Measurements from ENCODE around the gene ADGRG6.

The ADGRG6 gene

DNA sequence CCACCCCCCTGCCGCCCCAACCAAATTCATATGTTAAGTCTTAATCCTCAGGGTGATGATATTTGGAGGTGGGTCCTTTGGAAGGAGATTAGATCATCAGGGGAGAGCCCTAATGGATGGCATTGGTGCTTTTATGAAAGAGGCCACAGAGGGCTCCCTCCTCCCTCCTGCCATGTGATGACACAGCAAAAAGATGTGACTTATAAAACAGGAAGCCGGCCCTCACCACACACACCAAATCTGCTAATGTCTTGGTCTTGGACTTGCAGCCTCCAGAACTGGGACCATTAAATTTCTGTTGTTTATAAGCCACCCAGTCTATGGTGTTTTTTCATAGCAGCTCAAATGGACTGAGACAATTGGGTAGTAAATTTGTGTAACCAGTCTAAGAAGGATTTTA, 176.3 kb downstream of the ADGRG6 start:
- H3K4me3 ChIP-seq (ENCODE audit: low read depth, low read length), result no peak overlapping the region
- DNase-seq (ENCODE audit: low read depth, low spot score), result peak; percentile 32
- TF ChIP-seq, protein P1, sequence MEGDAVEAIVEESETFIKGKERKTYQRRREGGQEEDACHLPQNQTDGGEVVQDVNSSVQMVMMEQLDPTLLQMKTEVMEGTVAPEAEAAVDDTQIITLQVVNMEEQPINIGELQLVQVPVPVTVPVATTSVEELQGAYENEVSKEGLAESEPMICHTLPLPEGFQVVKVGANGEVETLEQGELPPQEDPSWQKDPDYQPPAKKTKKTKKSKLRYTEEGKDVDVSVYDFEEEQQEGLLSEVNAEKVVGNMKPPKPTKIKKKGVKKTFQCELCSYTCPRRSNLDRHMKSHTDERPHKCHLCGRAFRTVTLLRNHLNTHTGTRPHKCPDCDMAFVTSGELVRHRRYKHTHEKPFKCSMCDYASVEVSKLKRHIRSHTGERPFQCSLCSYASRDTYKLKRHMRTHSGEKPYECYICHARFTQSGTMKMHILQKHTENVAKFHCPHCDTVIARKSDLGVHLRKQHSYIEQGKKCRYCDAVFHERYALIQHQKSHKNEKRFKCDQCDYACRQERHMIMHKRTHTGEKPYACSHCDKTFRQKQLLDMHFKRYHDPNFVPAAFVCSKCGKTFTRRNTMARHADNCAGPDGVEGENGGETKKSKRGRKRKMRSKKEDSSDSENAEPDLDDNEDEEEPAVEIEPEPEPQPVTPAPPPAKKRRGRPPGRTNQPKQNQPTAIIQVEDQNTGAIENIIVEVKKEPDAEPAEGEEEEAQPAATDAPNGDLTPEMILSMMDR (IDR thresholded peaks at IDR 0.05; ENCODE audit: low read depth, low read length), result no peak
- in situ Hi-C loops (cut with HindIII; ENCODE audit: low sequenced_read_pairs), result no loop called here

DNA sequence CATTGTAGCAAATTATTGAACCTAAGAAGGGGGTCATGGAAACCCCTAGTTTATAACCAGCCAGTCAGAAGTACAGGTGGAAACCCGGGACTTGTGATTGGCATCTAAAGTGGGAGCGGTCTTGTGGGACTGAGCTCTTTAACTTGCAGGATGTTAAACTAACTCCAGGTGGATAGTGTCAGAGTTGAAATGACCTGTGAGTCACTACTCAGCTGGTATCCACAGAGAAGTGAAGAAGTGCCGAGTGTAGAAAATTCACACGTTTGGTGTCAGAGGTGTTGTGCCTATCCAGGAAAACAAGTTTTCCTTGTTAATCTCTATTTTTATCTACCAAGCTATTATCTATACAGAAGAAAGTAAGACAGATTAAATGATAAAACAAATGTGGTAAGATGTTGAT, 179.7 kb downstream of the ADGRG6 start:
- in situ Hi-C loops (cut with HindIII; ENCODE audit: low sequenced_read_pairs), result no loop called here
- TF ChIP-seq, protein P1 (IDR thresholded peaks at IDR 0.05; ENCODE audit: low read depth, low read length), result no peak
- no peak overlapping the region for H3K4me3 ChIP-seq (ENCODE audit: low read depth, low read length)
- DNase-seq (ENCODE audit: low read depth, low spot score), result no peak

DNA sequence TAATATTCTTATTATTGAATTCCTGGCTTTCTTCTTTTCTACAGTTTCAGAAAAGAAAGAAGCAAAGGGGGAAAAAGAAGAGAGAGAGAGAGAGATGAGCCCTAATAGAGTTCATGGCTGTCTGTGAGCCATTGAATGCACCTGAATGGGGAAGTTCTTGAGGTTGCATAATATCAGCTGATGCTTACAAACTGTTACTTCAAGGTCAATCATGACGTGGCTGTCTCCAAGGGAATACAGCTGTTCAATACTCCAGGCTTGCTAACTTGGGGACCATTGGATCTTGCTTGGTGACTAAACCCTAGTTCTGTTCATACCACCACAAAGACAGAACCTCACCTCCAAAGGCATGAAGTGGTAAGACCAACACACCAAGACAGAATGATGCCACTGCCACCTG, 180.4 kb downstream of the ADGRG6 start:
- in situ Hi-C loops (cut with HindIII; ENCODE audit: low sequenced_read_pairs), result no loop called here
- no peak overlapping the region for H3K4me3 ChIP-seq (ENCODE audit: low read depth, low read length)
- no peak for DNase-seq (ENCODE audit: low read depth, low spot score)
- TF ChIP-seq, protein P1 (IDR thresholded peaks at IDR 0.05; ENCODE audit: low read depth, low read length), result no peak

DNA sequence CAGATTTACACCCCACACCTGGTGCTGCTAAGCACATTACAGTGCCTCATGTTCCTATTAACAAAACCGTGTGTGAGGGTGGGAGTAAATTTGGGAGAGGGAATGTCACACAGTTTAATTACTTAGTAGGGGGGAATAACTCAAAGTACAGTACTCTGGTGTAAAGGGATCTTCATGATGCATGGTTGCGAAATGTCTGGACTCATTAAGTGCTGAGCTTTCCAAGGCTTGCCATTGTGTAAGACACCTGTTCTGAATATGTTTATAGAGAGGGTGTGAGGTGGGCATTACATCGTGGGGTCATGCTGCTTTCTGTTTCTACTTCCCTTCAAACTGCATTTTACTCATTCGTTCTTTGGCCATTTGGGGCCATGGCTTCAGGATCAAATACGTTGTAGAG, 181.2 kb downstream of the ADGRG6 start:
- DNase-seq (ENCODE audit: low read depth, low spot score), result no peak
- TF ChIP-seq, protein P1 (IDR thresholded peaks at IDR 0.05; ENCODE audit: low read depth, low read length), result no peak
- H3K4me3 ChIP-seq (ENCODE audit: low read depth, low read length), result no peak overlapping the region
- in situ Hi-C loops (cut with HindIII; ENCODE audit: low sequenced_read_pairs), result no loop called here

DNA sequence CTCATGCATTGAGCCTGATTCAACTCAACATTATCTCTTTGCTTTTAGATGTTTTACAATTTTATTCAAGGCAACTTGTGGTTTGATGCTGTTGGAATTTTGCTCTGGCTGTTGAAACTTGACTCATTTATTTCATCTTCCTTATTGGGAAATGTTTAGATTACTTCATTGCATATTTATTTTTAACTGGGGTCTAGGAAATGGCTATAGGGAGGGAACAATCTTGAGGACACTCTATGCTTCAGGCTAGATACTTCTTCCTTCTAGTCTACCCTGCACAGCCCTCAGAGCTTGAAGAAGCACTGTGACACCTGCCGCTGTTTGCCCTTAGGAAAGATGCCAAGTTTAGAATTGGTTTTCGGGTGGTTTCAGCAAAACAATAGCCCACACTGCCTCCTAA, 183.4 kb downstream of the ADGRG6 start:
- no peak overlapping the region for H3K4me3 ChIP-seq (ENCODE audit: low read depth, low read length)
- DNase-seq (ENCODE audit: low read depth, low spot score), result peak; percentile 6
- in situ Hi-C loops (cut with HindIII; ENCODE audit: low sequenced_read_pairs), result no loop called here
- TF ChIP-seq, protein P1 (IDR thresholded peaks at IDR 0.05; ENCODE audit: low read depth, low read length), result no peak

DNA sequence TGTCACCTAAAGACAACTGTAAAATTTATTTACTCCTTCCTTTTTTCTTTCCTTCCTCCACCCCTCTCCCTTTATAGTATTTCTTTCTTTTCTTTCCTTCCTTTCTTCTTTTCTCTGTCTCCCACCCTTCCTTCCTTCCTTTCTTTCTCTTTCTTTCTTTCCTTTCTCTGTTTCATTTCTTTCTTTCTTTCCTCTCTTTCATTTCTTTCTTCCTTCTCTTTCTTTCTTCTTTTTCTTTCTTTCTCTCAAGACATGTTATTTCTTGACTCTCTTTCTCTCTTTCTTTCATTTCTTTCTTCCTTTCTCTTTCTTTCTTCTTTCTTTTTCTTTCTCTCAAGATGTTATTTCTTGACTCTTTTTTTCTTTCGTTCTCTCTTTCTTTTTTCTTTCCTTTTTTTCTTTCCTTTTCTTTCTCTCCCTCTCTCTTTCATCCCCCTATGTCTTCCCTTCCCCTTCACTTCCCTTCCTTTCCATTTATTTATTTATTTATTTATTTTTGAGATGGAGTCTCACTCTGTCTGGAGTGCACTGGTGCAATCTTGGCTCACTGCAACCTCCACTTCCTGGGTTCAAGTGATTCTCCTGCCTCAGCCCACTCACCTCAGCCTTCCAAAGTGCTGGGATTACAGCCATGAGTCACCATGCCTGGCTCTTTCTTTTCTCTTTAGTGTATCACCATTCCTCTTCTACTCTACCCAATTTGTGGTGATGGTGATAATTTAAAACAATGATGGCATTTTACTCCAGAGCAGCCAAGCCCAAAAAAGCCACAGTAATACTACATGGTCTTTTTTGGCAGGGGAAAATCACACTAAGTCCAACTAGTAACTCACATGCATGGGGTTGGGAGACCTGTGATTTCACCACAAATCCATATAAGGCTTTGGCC, 188.2 kb downstream of the ADGRG6 start:
- in situ Hi-C loops (cut with HindIII; ENCODE audit: low sequenced_read_pairs), result no loop called here
- DNase-seq (ENCODE audit: low read depth, low spot score), result peak; percentile 47
- TF ChIP-seq, protein P1 (IDR thresholded peaks at IDR 0.05; ENCODE audit: low read depth, low read length), result no peak
- H3K4me3 ChIP-seq (ENCODE audit: low read depth, low read length), result no peak overlapping the region

All from astrocyte of the spinal cord (primary cell).